H1 (cell line): ENCODE data around the gene ABHD1. TPM values are rescaled to one million over a fixed set of nuclear protein-coding genes. Genes with fewer than 3 reads are reported as not detected.

ENCODE experiments used
- CEBPB ChIP-seq: IDR thresholded peaks from 2 replicates; pipeline ENCODE4 v1.6.1; 2012; ENCODE audit warnings: low read depth, low read length
- CHD2 ChIP-seq: IDR thresholded peaks from 2 replicates; pipeline ENCODE4 v1.6.1; 2012; ENCODE audit warnings: low read length, improper control_type of control experiment
- JUND ChIP-seq: IDR thresholded peaks from 2 replicates; pipeline ENCODE4 v1.6.1; 2011; ENCODE audit warnings: mild to moderate bottlenecking, improper control_type of control experiment, low read length
- KDM4A ChIP-seq: IDR thresholded peaks from one replicate; pipeline ENCODE4 v1.7.1; 2012; ENCODE audit warnings: low read depth, mild to moderate bottlenecking, moderate library complexity, low read length, inconsistent platforms; ENCODE audit not compliant: severe bottlenecking
- TCF12 ChIP-seq: IDR thresholded peaks from 2 replicates; pipeline ENCODE4 v1.6.1; 2011; ENCODE audit warnings: low read depth, mild to moderate bottlenecking, low read length
- polyA plus RNA-seq, 7 experiments: library from polyadenylated mRNA; depleted of rRNA in 3 of 7; stranded (reverse) in 5 of 7; unstranded in 2 of 7; fragments of >200 nt in 5 of 7; fragments of 200-250 nt in 2 of 7; gene quantifications; 1 replicate in 5 of 7; 2 replicates in 1 of 7; 4 replicates in 1 of 7; pipeline versions ENCODE4 v1.2.1 to v1.2.3, GENCODE V29; 2011 to 2013; ENCODE audit warnings: missing spikeins in 2 of 7, mixed read lengths in 2 of 7
- total RNA-seq: library from RNA; stranded (reverse); fragmentation: NEBNext Ultra II Directional; extraction: Animal tissue kit (Norgen Biotek cat#: 25700); gene quantifications from 2 replicates; pipeline ENCODE4 v1.2.1, GENCODE V29; 2021
- TF ChIP-seq, protein P1 (sequence below): IDR thresholded peaks from 2 replicates; pipeline ENCODE4 v1.6.1; 2012; ENCODE audit warnings: inconsistent platforms

ABHD1 gene
- total and polyA plus RNA-seq, 2 of the 8 experiments (the other 6 are each of a cell fraction or from before 2014, with no cell fraction given): 0.20 to 1.1 TPM

DNA sequence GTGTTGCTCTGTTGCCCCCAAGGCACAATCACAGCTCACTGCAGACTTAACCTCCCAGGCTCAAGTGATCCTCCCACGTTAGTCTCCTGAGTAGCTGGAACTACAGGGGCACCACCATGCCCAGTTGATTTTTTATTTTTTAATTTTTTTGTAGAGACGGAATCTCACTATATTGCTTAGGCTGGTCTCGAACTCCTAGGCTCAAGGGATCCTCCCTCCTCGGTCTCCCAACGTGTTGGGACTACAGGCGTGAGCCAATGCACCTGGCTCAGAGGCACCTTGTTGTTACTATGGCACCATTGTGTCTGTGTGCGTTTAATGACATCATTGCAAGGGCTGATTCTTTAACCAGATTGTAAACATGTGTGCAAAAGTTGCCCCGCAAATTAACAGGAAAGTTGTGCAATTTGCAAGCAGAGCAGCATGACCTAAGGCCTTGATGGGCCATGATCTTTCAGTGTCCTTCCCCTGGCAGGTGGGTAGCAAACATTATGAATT, 47.8 kb downstream of the ABHD1 start (continued):
- TF ChIP-seq, protein P1, sequence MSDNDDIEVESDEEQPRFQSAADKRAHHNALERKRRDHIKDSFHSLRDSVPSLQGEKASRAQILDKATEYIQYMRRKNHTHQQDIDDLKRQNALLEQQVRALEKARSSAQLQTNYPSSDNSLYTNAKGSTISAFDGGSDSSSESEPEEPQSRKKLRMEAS: no peak
- TF ChIP-seq CHD2 (no peak), TCF12 (no peak), CEBPB (no peak), JUND (no peak), KDM4A (no peak)
